Testis (tissue), 3 donors: ENCODE measurements around the gene ADARB1. TPM values are rescaled to one million over a fixed set of nuclear protein-coding genes. Genes with fewer than 3 reads are reported as not detected.

Experiments
- DNase-seq: peaks from one replicate; pipeline ENCODE4 v3.0.0-alpha.2; 2019
- H3K27ac ChIP-seq, 2 donors: fragments of 200-600 bp; sonication (generic); one replicate each; pipeline ENCODE4 v1.5.1; 2019
- H3K27me3 ChIP-seq: fragments of 200-600 bp; sonication (generic); one replicate; pipeline ENCODE4 v1.5.1; 2019
- H3K36me3 ChIP-seq: fragments of 200-600 bp; sonication (generic); one replicate; pipeline ENCODE4 v1.5.1; 2017; ENCODE audit warnings: low read depth; ENCODE audit errors: missing control alignments
- H3K4me1 ChIP-seq: fragments of 200-600 bp; sonication (generic); one replicate; pipeline ENCODE4 v1.5.1; 2019
- H3K4me3 ChIP-seq, 2 donors: fragments of 200-600 bp; sonication (generic); one replicate each; pipeline ENCODE4 v1.5.1; 2017 to 2019
- H3K9me3 ChIP-seq: fragments of 200-600 bp; sonication (generic); one replicate; pipeline ENCODE4 v1.5.1; 2017
- CTCF ChIP-seq, 3 experiments: fragments of 450-650 bp in 2 of 3; fragments of 200-600 bp in 1 of 3; sonication (generic) in 1 of 3; IDR thresholded peaks; one replicate each; pipeline ENCODE4 v1.5.1; 2016 to 2019; ENCODE audit warnings: antibody characterized with exemption in 3 of 3, mild to moderate bottlenecking in 2 of 3, moderate library complexity in 1 of 3
- POLR2A ChIP-seq: fragments of 450-650 bp; IDR thresholded peaks from one replicate; pipeline ENCODE4 v1.6.1; 2017; ENCODE audit warnings: antibody characterized with exemption, mild to moderate bottlenecking, moderate library complexity
- WGBS, 2 donors: methylation state at CpG; one replicate each; pipeline ENCODE4 v1.1.5; 2018; 5-methylcytosine and 5-hydroxymethylcytosine counted together
- intact Hi-C: fragments of 100-400 bp; cut with DNase I; formaldehyde crosslinking; loops from one replicate; pipeline ENCODE4 v1.15.1; 2023; ENCODE audit warnings: low total_unique reads
- polyA plus RNA-seq: library from polyadenylated mRNA; stranded (reverse); fragments of 350-450 nt; fragmentation: Illumina TruSeq; extraction: RNeasy Lipid Tissue Mini Kit (QIAGEN cat#74804); gene quantifications from one replicate; pipeline ENCODE4 v1.2.3, GENCODE V29; 2014; ENCODE audit warnings: low read depth, low replicate concordance; ENCODE audit not compliant: insufficient read depth
- total RNA-seq, 2 donors: library from RNA; depleted of rRNA; stranded (reverse); fragments of >200 nt; gene quantifications; one replicate each; pipeline ENCODE4 v1.2.3, GENCODE V29; 2016

ADARB1 gene
- total and polyA plus RNA-seq, 3 donors from 2014 or later = 17.6 to 23.0 (median 17.6) TPM

- Histone ChIP-seq H3K27me3 (no peaks in the 10 kb centered on the region), H3K36me3 (no peaks in the 10 kb centered on the region), H3K9me3 (no peaks in the 10 kb centered on the region), H3K4me1 (no peaks in the 10 kb centered on the region), H3K4me3 (no peak overlapping the region), H3K27ac (no peak overlapping the region)
- 83 to 95% methylated on average over 11 of the region's 11 CpGs for WGBS, 2 donors
- no peak for TF ChIP-seq CTCF (IDR thresholded peaks at IDR 0.05)
- TF ChIP-seq POLR2A = no peak
- intact Hi-C loops = no loop called here
- DNase-seq = no peak
These were observed 130.0 kb downstream of the ADARB1 start for GRCh38 chr21:45204395-45204794.

- Histone ChIP-seq H3K4me3 (no peak overlapping the region), H3K27me3 (no peaks in the 10 kb centered on the region), H3K4me1 (no peaks in the 10 kb centered on the region), H3K9me3 (no peaks in the 10 kb centered on the region), H3K36me3 (no peaks in the 10 kb centered on the region), H3K27ac (no peak overlapping the region)
- no peak for DNase-seq
- intact Hi-C loops = no loop called here
- TF ChIP-seq CTCF (IDR thresholded peaks at IDR 0.05) (no peak), POLR2A (no peak)
- WGBS, 2 donors = 91 to 94% methylated on average over 9 of the region's 9 CpGs
These were observed 133.7 kb downstream of the ADARB1 start for GRCh38 chr21:45207839-45208626.

- no peaks in the 10 kb centered on the region for H3K9me3 ChIP-seq
- 82 to 86% methylated on average over 6 of the region's 6 CpGs for WGBS, 2 donors
- no peak overlapping the region for H3K27ac ChIP-seq
- intact Hi-C loops = no loop called here
- no peak for DNase-seq
- H3K27me3 ChIP-seq = no peaks in the 10 kb centered on the region
- no peaks in the 10 kb centered on the region for H3K36me3 ChIP-seq
- no peak overlapping the region for H3K4me3 ChIP-seq
- no peak for TF ChIP-seq CTCF (IDR thresholded peaks at IDR 0.05)
- TF ChIP-seq POLR2A = no peak
- H3K4me1 ChIP-seq = no peaks in the 10 kb centered on the region
These were observed 134.2 kb downstream of the ADARB1 start for GRCh38 chr21:45208627-45208951.

- DNase-seq = no peak
- no peak for TF ChIP-seq POLR2A
- TF ChIP-seq CTCF (IDR thresholded peaks at IDR 0.05) = no peak
- Histone ChIP-seq H3K4me3 (no peak overlapping the region), H3K27ac (no peak overlapping the region), H3K4me1 (no peaks in the 10 kb centered on the region), H3K36me3 (no peaks in the 10 kb centered on the region), H3K27me3 (no peaks in the 10 kb centered on the region), H3K9me3 (no peaks in the 10 kb centered on the region)
- intact Hi-C loops = no loop called here
- WGBS, 2 donors = 87 to 91% methylated on average over 3 of the region's 3 CpGs
These were observed 134.7 kb downstream of the ADARB1 start for GRCh38 chr21:45209046-45209445.

GRCh38 chr21:45209685-45210284 lies 135.4 kb downstream of the ADARB1 start:
- intact Hi-C loops = no loop called here
- no peaks in the 10 kb centered on the region for H3K4me1 ChIP-seq
- WGBS, 2 donors = 82 to 92% methylated on average over 8 of the region's 8 CpGs
- no peaks in the 10 kb centered on the region for H3K36me3 ChIP-seq
- H3K9me3 ChIP-seq = no peaks in the 10 kb centered on the region
- no peak for DNase-seq
- no peaks in the 10 kb centered on the region for H3K27me3 ChIP-seq
- H3K4me3 ChIP-seq = no peak overlapping the region
- no peak overlapping the region for H3K27ac ChIP-seq
- TF ChIP-seq POLR2A (no peak), CTCF (IDR thresholded peaks at IDR 0.05) (no peak)
